ENCODE data around the gene PLEKHA3. TPM values are rescaled to one million over a fixed set of nuclear protein-coding genes. Genes with fewer than 3 reads are reported as not detected.
"Not testable (repeated sequence)": the region's sequence is repeated elsewhere in the genome, so short reads cannot be mapped to it uniquely, and the experiment has no call there.

The PLEKHA3 gene
- polyA plus RNA-seq (ENCODE audit: insufficient read length): 13.6 TPM

DNA sequence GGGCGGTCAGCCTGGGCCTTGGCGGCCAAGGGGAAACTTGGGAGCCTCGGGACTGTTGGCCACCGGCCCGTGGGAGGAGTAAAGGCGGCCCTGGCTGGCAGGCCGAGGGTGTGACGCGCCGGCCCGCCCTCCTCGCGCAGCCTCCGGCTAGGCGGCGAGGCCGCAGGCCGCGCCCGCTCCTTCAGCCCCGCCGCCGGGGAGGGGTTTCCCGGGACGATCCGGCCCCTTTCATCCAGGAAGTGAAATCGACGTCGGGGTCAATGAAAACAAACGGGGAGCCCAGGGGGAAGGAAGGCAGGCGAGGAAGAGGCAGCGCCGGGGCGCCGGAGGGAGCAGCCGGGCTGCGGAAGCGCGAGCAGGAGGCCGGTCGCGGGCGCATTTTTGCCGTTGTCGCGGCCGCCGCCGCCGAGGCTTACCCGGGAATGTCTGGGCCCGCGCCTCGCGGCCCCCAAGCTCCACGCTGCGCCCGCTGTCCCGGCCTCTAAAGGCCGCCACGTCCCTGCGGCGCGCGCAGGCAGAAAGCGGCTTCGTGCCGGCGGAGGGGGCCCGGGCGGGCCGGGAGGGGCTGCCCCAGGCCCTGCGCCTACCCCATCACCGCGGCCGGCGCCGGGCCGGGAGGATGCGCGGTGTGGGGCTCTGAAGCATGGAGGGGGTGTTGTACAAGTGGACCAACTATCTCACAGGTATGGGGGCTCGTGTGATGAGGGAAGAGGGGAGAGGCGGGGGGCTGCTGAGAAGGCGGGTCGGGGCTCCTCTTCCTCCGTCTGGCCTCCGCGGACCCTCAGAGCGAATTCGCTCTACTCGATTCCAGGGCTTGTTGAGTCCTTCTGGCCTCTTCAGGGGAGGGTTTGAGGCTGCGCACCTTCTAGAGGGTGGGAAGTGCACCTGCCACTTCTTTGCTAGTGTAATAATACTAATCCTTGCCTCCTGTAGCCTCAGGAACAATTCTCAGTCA, at the start of gene PLEKHA3:
Gene PLEKHA3, plus strand, starts transcription at position 231 of the 955 bp plus-strand sequence. Its CDS starts 413 bp downstream, at position 644.
- peak; percentile 94 for DNase-seq

DNA sequence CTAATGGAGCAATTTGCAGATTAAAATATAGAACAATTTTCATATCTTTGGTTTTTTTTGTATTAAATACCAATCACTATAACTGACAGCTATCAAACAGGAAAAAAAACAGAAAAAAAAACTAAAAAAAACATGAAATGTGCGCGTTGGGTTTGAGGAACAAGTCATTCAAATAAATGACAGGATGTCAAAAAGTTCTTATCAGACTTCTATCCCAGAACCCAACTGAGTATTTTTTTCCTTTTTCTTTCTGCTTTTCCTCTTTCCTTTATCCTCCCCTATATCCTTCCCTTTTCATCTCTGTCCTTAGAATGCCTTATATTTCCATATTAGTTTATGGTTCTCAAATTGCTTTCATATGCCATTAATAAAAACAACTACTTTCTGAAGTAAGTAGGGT, 43.6 kb upstream of the PLEKHA3 start:
- DNase-seq: no peak

DNA sequence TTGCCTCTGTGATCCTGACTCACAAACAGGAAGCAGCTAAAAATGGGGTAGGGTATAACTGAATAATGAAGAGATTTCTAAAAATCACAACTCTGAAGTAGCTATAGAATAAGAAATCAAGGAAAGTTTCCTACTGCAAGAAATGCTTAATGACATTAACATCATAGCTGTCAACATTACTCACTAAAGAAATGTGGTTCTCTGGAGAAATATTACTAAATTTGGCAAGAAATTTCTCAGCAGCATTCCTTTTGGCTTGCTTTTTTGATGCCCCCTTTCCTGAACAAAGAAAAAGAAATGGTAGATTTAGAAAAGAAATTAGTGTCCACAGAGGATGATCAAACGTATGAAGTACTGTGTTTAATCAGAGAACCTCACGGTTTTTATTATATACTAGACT, 38.8 kb upstream of the PLEKHA3 start:
- DNase-seq: no peak

- DNase-seq: no peak
Observed at GRCh38 chr2:178448968-178449661, 31.1 kb upstream of the PLEKHA3 start.

DNA sequence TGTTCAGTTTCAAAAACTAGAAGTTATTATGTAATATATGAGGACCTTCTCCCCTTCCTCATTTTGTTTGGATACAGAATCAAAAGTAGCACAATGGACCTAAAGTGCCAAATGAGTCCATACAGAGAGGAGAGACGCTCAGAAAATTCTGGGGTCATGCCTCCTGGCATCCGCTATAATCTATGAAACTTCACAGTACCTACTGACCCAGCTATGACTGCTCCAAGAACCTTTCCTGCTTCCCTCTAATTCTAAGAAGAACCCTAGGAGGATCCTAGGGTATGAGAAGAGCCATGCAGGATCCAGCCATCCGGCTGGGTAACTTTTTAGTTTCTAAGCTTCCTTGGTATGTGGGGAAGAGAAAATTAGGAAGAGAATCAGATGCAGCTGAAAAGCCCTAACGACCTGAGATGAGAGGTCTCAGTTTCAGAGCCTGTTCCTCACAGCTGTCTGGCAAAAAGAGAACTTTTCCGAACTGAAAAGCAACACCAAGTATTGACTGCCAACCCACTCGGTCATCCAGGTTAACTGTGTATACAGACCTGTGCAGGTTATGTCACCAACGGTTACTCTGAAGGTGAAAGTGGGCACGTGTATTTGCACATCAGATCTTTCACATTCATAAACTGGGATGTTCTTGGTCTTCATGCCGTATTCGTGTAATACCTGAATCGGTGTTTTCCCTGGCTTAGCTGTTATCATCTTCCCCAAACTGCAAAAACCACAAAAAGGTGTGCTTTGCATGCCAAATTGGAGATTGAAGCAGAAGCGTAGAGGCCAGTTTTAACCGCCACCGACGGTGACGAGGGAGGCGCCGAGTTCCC, 30.3 kb upstream of the PLEKHA3 start:
- peak; percentile 69 for DNase-seq

DNA sequence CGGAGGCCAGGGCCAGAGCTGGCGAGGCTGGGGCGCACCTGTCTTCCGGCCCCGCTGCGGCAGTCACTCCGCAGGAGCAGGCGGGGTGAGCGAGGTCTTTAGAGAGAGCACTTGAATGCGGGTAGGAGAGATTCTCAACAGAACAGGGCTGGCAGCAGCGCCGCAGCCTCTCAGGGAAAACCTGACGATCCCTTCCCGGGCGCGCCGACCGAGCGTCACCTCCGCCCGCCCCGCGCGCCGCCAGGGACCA, 29.8 kb upstream of the PLEKHA3 start:
- no peak for DNase-seq

DNA sequence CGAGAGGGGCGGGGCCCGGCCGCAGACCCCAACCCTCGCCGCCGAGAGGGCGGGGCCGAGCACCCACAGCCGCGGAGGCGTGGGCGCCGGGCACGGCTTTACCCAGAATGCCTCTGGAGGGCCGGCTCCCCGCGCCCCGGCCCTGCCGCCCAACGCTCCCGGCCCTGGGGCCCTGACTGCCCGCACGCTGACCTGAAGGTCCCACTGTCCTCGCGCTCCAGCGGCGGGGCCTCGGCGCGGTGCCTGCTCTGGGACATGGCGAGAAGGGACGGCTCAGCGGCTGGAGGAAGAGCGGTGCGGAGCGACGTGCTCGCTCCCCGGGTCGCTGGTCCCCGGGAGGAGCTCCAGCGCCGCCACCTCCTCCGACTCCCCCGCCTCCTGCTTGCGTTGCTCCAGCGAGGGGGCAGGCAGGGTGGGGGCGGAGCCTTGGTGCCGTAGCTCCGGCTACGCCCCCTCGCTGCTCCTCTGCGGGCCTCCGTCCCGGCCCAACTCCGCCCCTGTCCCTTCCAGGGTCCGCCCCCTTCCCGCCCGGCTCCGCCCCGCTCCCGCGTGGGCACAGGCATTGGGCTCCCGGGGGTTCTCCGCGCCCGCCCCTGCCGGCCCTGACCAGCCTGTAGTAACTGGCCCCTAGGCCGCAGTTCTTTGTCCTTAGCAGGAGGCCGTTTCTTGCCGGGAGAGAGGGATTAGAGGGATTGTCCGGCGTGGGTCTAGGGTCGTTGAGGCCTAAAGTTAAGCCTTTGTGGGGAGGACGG, 29.3 kb upstream of the PLEKHA3 start, which contains the start of the genes PJVK and PRKRA:
Gene PJVK, plus strand, starts transcription at position 605 of the 752 bp plus-strand sequence. CDS start 2,032 bp downstream, outside the sequence.
Gene PRKRA, minus strand, starts transcription at position 402 of the 752 bp plus-strand sequence. Its CDS starts 145 bp downstream, at position 257.
- DNase-seq: peak; percentile 99

GRCh38 chr2:178452334-178452733, 27.9 kb upstream of the PLEKHA3 start:
- DNase-seq: no peak

GRCh38 chr2:178452870-178453269, 27.4 kb upstream of the PLEKHA3 start:
- no peak for DNase-seq

GRCh38 chr2:178455947-178456346, 24.3 kb upstream of the PLEKHA3 start:
- DNase-seq: no peak

GRCh38 chr2:178457390-178457886, 22.8 kb upstream of the PLEKHA3 start:
- DNase-seq: no peak

DNA sequence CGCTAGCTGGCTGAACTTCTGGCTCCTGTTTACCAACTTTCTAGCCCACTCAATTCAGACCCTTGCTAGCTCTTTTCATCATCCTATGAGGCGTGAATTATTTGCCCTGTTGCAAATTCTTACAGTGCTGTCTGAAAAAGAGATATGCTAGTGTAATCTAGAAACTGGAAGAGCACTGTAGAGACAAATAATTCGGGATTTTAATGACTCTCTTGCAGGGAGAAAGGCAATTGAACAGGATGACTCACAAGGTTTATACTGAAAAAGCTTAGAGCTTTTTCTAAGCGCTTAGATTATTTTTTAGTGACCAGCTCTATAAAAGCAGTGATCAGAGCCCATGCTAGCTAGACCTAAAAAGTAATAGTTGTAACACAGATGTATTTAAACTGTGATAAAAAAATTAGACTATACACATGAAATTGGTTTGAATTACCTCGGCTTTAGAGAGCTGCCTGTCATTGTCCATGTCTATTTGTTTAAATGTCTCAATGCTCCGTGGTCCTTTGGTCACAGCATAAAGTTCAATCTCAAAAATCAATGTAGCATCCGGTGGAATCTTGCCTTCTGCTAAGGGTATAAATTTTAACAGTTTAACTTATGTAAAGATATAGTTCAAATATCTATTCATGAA, 10.9 kb upstream of the PLEKHA3 start:
- no peak for DNase-seq

DNA sequence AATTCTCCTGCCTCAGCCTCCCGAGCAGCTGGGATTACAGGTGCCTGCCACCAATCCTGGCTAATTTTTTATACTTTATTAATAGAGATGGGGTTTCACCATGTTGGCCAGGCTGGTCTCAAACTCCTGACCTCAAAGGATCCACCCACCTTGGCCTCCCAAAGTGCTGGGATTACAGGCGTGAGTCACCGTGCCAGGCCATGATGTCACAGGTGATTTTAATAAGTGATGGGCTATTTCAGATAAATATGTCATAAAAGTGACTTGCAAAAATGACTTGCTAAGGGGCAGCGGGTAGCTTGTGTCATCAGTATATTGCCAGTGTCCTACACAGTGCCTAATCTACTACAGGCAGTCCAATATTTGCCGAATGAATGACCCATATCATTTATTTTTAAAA, 8.9 kb upstream of the PLEKHA3 start:
- DNase-seq: not testable (repeated sequence)

- no peak for DNase-seq
Observed at GRCh38 chr2:178473373-178473772, 6.9 kb upstream of the PLEKHA3 start.

GRCh38 chr2:178473931-178474330, 6.3 kb upstream of the PLEKHA3 start:
- DNase-seq: no peak

DNA sequence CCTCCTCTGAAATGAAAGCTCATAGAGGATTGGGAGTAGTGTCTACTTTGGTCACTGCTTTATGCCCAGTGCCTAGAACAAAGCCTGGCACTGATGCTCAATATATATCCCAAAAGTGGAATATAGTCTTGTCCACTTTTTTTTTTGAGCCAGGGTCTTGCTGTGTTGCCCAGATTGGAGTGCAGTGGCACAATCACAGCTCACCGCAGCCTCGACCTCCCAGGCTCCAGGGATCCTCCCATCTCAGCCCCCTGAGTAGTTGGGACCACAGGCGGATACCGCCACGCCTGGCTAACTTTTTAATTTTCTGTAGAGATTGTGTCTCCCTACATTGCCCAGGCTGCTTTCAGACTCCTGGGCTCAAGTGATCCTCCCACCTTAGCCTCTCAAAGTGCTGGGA, 5.7 kb upstream of the PLEKHA3 start:
- DNase-seq: no peak

- DNase-seq: no peak
Observed at GRCh38 chr2:178476477-178476876, 3.8 kb upstream of the PLEKHA3 start.

DNA sequence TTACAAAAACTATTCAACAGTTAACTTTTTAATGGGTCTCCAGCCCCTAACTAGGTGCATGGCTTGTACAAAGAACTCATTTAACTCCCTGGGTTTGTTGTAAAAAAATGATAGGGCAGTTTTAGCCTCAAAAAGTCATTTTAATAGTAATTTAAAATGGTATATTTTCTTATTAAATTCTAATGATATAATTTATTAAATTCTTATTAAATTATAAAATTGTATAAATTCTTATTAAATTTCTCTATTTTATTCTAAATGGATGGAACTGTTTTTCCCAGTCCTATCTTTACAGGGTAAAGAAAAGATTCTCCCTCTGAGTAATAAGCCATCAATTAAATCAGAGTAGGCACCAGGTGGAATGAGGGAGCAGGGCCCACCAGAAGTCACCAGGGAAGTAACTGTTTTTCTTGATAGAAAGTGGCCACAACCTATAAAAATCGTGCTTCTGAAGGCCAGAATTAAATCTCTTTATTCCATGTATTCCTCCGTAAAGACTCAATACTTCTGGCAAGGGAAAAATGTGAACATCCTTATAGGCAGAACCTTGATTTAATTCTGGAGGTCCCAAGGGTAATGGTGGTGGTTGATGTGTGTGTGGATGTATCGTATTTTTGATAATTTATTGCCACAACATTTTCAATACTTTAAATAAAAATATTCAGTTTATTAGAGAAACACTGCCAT, 2.7 kb upstream of the PLEKHA3 start:
- DNase-seq: peak; percentile 34

GRCh38 chr2:178478130-178478438, 2.2 kb upstream of the PLEKHA3 start:
- no peak for DNase-seq

DNA sequence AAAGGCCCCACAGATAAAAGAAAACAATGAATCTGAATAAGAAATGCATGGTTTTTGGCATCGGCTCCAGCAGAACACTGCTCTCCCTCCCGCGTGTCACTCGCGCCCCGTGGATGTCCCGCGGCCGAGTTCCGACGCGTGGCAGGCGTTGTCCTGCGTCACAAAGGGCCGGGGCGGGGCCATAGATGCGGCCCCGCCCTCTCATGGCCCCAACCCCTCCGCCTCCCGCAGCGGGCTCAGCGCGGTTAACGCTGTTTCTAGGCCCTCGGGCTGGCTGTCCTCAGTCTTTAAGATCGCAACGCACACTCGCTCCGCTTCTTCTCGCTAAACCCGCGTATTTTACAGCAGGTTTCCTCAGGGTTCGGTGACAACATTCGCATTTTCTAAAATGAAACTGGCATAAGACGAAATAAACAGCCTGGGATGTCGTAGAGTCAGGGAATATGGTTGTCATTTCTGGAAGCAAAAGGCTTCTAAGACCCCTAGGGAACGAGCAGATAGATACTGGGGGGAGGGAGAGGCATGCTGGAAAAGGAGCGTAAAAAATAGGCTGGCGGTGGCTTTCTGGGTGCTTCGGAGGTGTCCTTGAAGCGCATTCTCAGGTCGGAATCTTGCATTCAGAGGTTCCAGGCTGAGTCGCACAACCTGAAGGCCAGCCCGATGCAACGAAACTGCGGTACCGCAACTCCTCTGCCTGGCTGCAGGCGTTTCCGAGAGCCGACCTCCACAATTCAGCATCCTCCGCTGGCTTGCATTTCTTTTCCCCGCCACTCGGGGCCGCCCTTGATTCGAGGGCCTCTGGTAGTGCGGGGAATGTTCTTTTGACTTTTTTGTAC, 1.6 kb upstream of the PLEKHA3 start, which contains the start of gene FKBP7:
Gene FKBP7, minus strand, starts transcription at position 162 of the 836 bp plus-strand sequence. Its CDS starts 101 bp downstream, at position 61.
- DNase-seq: peak; percentile 94

All from hindlimb muscle (tissue), 1 donor.